K562 (cell line): ENCODE results near the gene DCUN1D3. TPM values are rescaled to one million over a fixed set of nuclear protein-coding genes. Genes with fewer than 3 reads are reported as not detected.

Experiments used
- BCL6 ChIP-seq: fragments of 250-450 bp; sonication (Bioruptor Pico); IDR thresholded peaks from 2 replicates; pipeline ENCODE4 v1.4.0; 2020
- EGR1 ChIP-seq: fragments of 450-650 bp; conservative IDR thresholded peaks from 2 replicates; pipeline ENCODE4 v1.6.1; 2017; ENCODE audit warnings: mild to moderate bottlenecking
- EWSR1 ChIP-seq: fragments of 450-650 bp; IDR thresholded peaks from 2 replicates; pipeline ENCODE4 v1.6.1; 2018; ENCODE audit warnings: borderline replicate concordance, mild to moderate bottlenecking, low read depth, moderate library complexity; ENCODE audit not compliant: partially characterized antibody
- FOXJ3 ChIP-seq: sonication (generic); formaldehyde crosslinking; IDR thresholded peaks from 2 replicates; pipeline ENCODE4 v1.4.0; 2020; ENCODE audit warnings: mild to moderate bottlenecking, missing genetic modification reagents
- HDAC2 ChIP-seq: fragments of 450-650 bp; IDR thresholded peaks from 2 replicates; pipeline ENCODE4 v1.6.1; 2016; ENCODE audit warnings: mild to moderate bottlenecking
- HIVEP1 ChIP-seq: fragments of 250-450 bp; sonication (Bioruptor Pico); IDR thresholded peaks from 2 replicates; pipeline ENCODE4 v1.4.0; 2020; ENCODE audit warnings: mild to moderate bottlenecking
- ILK ChIP-seq: fragments of 450-650 bp; IDR thresholded peaks from 2 replicates; pipeline ENCODE4 v1.6.1; 2016; ENCODE audit warnings: missing genetic modification characterization, low read depth, mild to moderate bottlenecking, missing compliant biosample characterization, moderate library complexity, borderline replicate concordance
- MBD2 ChIP-seq: sonication (generic); IDR thresholded peaks from 2 replicates; pipeline ENCODE4 v1.6.1; 2016; ENCODE audit warnings: low read depth, borderline replicate concordance
- NFE2 ChIP-seq: IDR thresholded peaks from 2 replicates; pipeline ENCODE4 v1.6.1; 2014; ENCODE audit warnings: antibody characterized with exemption, low read depth
- NFE2L1 ChIP-seq: fragments of 450-650 bp; IDR thresholded peaks from 2 replicates; pipeline ENCODE4 v1.6.1; 2016; ENCODE audit warnings: missing genetic modification characterization, low read depth, mild to moderate bottlenecking, missing compliant biosample characterization, moderate library complexity, borderline replicate concordance
- OTX1 ChIP-seq: fragments of 450-650 bp; formaldehyde crosslinking; IDR thresholded peaks from 2 replicates; pipeline ENCODE4 v1.4.0; 2022; ENCODE audit warnings: mild to moderate bottlenecking
- POLR2B ChIP-seq: fragments of 450-650 bp; IDR thresholded peaks from 2 replicates; pipeline ENCODE4 v1.6.1; 2018; ENCODE audit warnings: low read depth; ENCODE audit not compliant: partially characterized antibody
- PYGO2 ChIP-seq: fragments of 450-650 bp; IDR thresholded peaks from 2 replicates; pipeline ENCODE4 v1.6.1; 2016; ENCODE audit warnings: mild to moderate bottlenecking, missing genetic modification characterization, moderate library complexity, missing compliant biosample characterization
- RB1 ChIP-seq: fragments of 450-650 bp; IDR thresholded peaks from 2 replicates; pipeline ENCODE4 v1.6.1; 2017; ENCODE audit warnings: low read depth, mild to moderate bottlenecking
- TAF9B ChIP-seq: fragments of 450-650 bp; IDR thresholded peaks from 2 replicates; pipeline ENCODE4 v1.6.1; 2018; ENCODE audit warnings: mild to moderate bottlenecking; ENCODE audit not compliant: partially characterized antibody
- TCFL5 ChIP-seq: fragments of 250-450 bp; sonication (Bioruptor Pico); conservative IDR thresholded peaks from 2 replicates; pipeline ENCODE4 v1.6.1; 2021; ENCODE audit warnings: mild to moderate bottlenecking, moderate library complexity, matching md5 sums
- ZEB2 ChIP-seq: fragments of 450-650 bp; IDR thresholded peaks from 2 replicates; pipeline ENCODE4 v1.6.1; 2016
- ZNF324 ChIP-seq: fragments of 250-450 bp; sonication (Bioruptor Pico); IDR thresholded peaks from 2 replicates; pipeline ENCODE4 v1.4.0; 2020; ENCODE audit warnings: mild to moderate bottlenecking
- ZNF444 ChIP-seq: fragments of 250-450 bp; sonication (Bioruptor Pico); IDR thresholded peaks from 2 replicates; pipeline ENCODE4 v1.4.0; 2020; ENCODE audit warnings: mild to moderate bottlenecking, moderate library complexity
- ZNF507 ChIP-seq: conservative IDR thresholded peaks from 2 replicates; pipeline ENCODE4 v1.6.1; 2017; ENCODE audit warnings: missing genetic modification characterization, missing compliant biosample characterization
- ZNF76 ChIP-seq: fragments of 250-450 bp; sonication (Bioruptor Pico); IDR thresholded peaks from 2 replicates; pipeline ENCODE4 v1.4.0; 2020; ENCODE audit warnings: mild to moderate bottlenecking, moderate library complexity, borderline replicate concordance
- polyA plus RNA-seq, 8 experiments: library from polyadenylated mRNA; depleted of rRNA in 4 of 8; stranded (reverse) in 5 of 8; unstranded in 3 of 8; fragments of >200 nt; fragmentation: Nextera tagmentation in 2 of 8; fragmentation: Illumina TruSeq in 1 of 8; extraction: Ambion mirVana in 2 of 8; extraction: Trizol in 1 of 8; gene quantifications; 2 replicates each; pipeline versions ENCODE4 v1.2.1 to v1.2.3, GENCODE V29; 2011 to 2014; ENCODE audit warnings: inconsistent platforms in 1 of 8, missing spikeins in 1 of 8
- total RNA-seq, 7 experiments: library from RNA; depleted of rRNA in 6 of 7; stranded (reverse); fragments of >200 nt in 6 of 7; fragmentation: Illumina TruSeq in 2 of 7; extraction: Trizol in 2 of 7; gene quantifications; 2 replicates each; pipeline versions ENCODE4 v1.2.1 to v1.2.3, GENCODE V29; 2011 to 2021; ENCODE audit warnings: low replicate concordance in 1 of 7
- TF ChIP-seq, protein P1 (sequence below): fragments of 450-650 bp; formaldehyde crosslinking; conservative IDR thresholded peaks from 2 replicates; pipeline ENCODE4 v1.4.0; 2022; ENCODE audit warnings: mild to moderate bottlenecking, missing genetic modification characterization
- TF ChIP-seq, protein P2 (sequence below), 2 experiments: fragments of 150-350 bp in 1 of 2; IDR thresholded peaks; 2 replicates each; pipeline ENCODE4 v1.6.1; 2012 to 2016; ENCODE audit warnings: low read depth in 2 of 2, low read length in 2 of 2, mild to moderate bottlenecking in 1 of 2, moderate library complexity in 1 of 2
- TF ChIP-seq, protein P3 (sequence below): fragments of 200-800 bp; sonication (Bioruptor generic); IDR thresholded peaks from 2 replicates; pipeline ENCODE4 v1.6.1; 2017; ENCODE audit warnings: missing genetic modification characterization, missing compliant biosample characterization

The DCUN1D3 gene
- total and polyA plus RNA-seq, 9 of the 15 experiments (the other 6 are each of a cell fraction or from before 2014, with no cell fraction given): 1.0 to 4.7 (median 2.2) TPM

DNA sequence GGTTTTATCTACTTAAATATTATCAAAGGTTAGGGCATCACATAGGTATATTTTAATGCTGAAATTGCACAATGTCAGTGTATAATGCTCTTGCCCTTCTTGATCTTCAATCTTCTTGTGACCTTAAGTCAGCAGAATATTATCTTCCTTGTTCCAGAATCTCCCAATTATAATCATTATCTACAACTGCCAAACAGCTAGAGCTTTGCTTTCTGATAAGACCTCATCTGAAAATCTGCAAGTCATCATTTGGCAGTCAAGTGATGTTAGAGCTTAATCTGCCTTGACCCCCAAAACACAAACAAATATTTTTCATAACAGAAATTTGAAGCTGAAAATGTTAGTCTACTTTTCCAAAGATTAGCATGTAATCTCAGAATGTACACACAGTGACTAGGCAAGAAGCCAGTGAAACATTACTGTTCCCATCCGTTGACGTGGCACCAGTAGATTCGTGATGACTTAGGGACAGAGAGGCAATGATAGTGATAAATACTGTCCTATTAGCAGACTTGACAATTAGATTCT lies 74.1 kb downstream of the DCUN1D3 start (continued):
- peak; percentile 48; the same call in 1 of the 2 replicates for TF ChIP-seq BCL6 (CRISPR knock-in tag)
- TF ChIP-seq MBD2: peak; percentile 19; the same call in 1 of the 2 replicates
- peak; percentile 47 for TF ChIP-seq TAF9B
- TF ChIP-seq TCFL5 (CRISPR knock-in tag): no peak
- peak; percentile 79; the same call in 1 of the 2 replicates for TF ChIP-seq OTX1 (CRISPR knock-in tag)
- no peak for TF ChIP-seq POLR2B
- TF ChIP-seq ILK (tag): no peak
- TF ChIP-seq ZEB2: peak; percentile 33; the same call in 1 of the 2 replicates
- TF ChIP-seq, protein P1, sequence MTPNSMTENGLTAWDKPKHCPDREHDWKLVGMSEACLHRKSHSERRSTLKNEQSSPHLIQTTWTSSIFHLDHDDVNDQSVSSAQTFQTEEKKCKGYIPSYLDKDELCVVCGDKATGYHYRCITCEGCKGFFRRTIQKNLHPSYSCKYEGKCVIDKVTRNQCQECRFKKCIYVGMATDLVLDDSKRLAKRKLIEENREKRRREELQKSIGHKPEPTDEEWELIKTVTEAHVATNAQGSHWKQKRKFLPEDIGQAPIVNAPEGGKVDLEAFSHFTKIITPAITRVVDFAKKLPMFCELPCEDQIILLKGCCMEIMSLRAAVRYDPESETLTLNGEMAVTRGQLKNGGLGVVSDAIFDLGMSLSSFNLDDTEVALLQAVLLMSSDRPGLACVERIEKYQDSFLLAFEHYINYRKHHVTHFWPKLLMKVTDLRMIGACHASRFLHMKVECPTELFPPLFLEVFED (CRISPR knock-in tag): peak; percentile 67; the same call in 1 of the 2 replicates
- TF ChIP-seq HIVEP1 (CRISPR knock-in tag): 0 out of 2 replicates have a peak, but pooled peaks have one; percentile 43
- peak; percentile 71; the same call in 1 of the 2 replicates for TF ChIP-seq ZNF76 (CRISPR knock-in tag)
- peak; percentile 87 for TF ChIP-seq PYGO2 (tag)
- peak; percentile 94 for TF ChIP-seq NFE2
- TF ChIP-seq EGR1: no peak
- no peak for TF ChIP-seq ZNF507 (tag)
- TF ChIP-seq EWSR1: no peak
- TF ChIP-seq FOXJ3 (CRISPR knock-in tag): no peak
- TF ChIP-seq, protein P2, sequence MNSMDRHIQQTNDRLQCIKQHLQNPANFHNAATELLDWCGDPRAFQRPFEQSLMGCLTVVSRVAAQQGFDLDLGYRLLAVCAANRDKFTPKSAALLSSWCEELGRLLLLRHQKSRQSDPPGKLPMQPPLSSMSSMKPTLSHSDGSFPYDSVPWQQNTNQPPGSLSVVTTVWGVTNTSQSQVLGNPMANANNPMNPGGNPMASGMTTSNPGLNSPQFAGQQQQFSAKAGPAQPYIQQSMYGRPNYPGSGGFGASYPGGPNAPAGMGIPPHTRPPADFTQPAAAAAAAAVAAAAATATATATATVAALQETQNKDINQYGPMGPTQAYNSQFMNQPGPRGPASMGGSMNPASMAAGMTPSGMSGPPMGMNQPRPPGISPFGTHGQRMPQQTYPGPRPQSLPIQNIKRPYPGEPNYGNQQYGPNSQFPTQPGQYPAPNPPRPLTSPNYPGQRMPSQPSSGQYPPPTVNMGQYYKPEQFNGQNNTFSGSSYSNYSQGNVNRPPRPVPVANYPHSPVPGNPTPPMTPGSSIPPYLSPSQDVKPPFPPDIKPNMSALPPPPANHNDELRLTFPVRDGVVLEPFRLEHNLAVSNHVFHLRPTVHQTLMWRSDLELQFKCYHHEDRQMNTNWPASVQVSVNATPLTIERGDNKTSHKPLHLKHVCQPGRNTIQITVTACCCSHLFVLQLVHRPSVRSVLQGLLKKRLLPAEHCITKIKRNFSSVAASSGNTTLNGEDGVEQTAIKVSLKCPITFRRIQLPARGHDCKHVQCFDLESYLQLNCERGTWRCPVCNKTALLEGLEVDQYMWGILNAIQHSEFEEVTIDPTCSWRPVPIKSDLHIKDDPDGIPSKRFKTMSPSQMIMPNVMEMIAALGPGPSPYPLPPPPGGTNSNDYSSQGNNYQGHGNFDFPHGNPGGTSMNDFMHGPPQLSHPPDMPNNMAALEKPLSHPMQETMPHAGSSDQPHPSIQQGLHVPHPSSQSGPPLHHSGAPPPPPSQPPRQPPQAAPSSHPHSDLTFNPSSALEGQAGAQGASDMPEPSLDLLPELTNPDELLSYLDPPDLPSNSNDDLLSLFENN (IDR thresholded peaks at IDR 0.05; ENCODE audit: low read depth in 2 of 2, low read length in 2 of 2): peak in 1 of 2 experiments; percentile 71; a peak in 1 of 4 replicates
- TF ChIP-seq, protein P3, sequence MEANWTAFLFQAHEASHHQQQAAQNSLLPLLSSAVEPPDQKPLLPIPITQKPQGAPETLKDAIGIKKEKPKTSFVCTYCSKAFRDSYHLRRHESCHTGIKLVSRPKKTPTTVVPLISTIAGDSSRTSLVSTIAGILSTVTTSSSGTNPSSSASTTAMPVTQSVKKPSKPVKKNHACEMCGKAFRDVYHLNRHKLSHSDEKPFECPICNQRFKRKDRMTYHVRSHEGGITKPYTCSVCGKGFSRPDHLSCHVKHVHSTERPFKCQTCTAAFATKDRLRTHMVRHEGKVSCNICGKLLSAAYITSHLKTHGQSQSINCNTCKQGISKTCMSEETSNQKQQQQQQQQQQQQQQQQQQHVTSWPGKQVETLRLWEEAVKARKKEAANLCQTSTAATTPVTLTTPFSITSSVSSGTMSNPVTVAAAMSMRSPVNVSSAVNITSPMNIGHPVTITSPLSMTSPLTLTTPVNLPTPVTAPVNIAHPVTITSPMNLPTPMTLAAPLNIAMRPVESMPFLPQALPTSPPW (CRISPR knock-in tag): peak; percentile 70; the same call in 1 of the 2 replicates
- peak; percentile 99 for TF ChIP-seq HDAC2
- TF ChIP-seq RB1: no peak
- peak; percentile 94 for TF ChIP-seq NFE2L1 (tag)
- peak; percentile 58; the same call in 1 of the 2 replicates for TF ChIP-seq ZNF444
- no peak for TF ChIP-seq ZNF324 (CRISPR knock-in tag)
